Mesenteric fat pad (tissue), 1 donor: ENCODE results near the gene ASTN2. TPM values are rescaled to one million over a fixed set of nuclear protein-coding genes. Genes with fewer than 3 reads are reported as not detected.

Experiments
- DNase-seq: peaks from one replicate; pipeline ENCODE4 v3.0.0-alpha.2; 2020; ENCODE audit warnings: low spot score
- total RNA-seq: library from RNA; stranded (reverse); fragmentation: NEBNext Ultra II Directional; extraction: Animal tissue kit (Norgen Biotek cat#: 25700); gene quantifications from one replicate; pipeline ENCODE4 v1.2.1, GENCODE V29; 2021
- donor health status: DM: yes; HTN: yes; CAD: no.

The ASTN2 gene
- total RNA-seq, 1 donor from 2014 or later = 3.1 TPM

DNA sequence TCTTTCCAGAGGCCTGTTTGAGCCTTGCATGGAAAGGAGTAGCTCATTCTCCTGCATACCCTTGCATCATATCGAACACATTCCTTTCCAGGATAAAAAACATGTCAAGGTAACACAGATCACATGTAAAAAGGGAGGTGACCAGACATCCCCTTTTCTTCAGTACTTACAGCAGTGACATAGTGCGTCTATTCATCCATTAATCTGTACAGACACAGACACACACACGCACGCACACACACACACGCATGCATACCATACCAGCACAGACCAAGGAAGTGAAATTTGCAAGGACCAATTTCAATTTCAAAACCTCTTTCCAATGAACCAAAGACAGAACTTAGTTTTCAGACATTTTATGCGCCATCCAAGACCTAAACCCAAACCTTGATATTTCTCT is 1005.2 kb downstream of the ASTN2 start:
- no peak for DNase-seq

DNA sequence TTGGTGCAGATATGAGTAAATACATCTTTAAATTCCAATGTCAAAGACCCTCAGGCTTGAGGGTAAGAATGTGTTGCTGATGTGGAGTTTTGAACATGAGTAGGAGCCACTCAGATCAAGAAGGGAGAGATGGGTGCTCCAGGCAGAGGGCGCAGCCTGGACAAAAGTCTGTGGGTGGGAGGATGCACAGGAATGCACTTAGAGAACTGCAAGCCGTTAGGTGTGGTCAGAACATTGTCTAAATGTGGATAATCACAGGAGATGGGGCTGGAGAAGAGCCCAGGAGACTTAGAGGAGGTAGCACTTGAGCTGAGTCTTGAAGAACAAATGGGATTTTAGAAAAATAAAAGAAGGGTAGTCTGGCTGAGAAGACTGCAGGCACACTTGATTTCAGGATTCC is 1005.7 kb downstream of the ASTN2 start:
- DNase-seq = no peak

DNA sequence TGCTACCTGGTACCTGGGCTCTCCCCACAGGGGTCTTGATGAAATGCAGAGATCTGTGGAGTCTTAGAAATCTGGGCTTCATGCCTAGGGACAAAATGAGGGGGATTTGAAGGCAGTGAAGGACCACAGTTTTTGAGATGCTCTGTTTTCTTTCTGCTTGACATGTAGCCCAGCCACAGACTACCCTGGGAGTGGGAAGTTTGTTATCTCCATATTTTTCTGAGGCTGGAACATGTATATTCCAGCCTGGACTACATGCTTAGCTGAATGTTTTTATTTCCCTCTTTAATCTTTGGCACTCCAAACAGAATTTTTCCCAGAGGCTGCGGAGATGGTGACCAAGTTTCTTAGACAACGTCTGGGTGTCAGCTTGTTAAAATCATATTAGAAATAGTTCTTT is 1008.4 kb downstream of the ASTN2 start:
- DNase-seq = no peak

DNA sequence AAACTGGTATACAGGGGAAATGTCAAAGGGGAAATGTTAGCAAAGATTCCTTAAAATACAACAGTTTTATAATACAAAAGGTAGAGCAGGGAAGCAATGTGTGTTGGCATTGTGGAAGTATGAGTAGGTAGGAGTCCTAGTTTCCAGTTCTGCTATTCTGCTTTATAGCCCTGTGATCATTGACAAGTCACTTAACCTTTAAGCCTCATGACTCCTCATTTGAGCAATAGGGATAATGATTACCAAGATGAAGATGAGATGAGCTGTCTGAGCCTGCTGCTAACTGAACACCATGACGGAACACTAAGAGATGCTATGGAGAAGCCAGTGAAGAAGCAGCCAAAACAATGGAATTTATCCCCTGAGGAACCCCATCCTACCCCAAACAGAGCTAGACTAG is 1009.5 kb downstream of the ASTN2 start:
- DNase-seq = no peak

DNA sequence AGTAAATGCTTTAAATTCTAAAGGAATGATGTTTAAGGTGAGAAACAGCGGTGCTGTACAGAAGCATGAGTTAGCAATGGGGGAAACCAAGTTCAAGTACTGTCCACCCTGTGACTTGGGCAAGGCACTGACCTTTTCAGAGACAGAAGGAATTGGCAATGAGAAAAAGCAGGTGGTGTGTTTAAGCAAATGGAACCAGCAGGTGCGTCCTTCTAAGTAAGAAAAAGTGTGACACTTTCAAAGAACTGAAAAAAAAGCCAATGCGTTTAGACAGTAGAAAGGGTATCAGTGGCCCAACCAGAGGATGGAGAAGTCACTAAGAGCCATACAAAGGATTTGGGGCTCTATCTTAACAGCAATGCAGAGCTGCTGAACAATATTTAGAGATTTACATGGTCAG is 1010.6 kb downstream of the ASTN2 start:
- no peak for DNase-seq

DNA sequence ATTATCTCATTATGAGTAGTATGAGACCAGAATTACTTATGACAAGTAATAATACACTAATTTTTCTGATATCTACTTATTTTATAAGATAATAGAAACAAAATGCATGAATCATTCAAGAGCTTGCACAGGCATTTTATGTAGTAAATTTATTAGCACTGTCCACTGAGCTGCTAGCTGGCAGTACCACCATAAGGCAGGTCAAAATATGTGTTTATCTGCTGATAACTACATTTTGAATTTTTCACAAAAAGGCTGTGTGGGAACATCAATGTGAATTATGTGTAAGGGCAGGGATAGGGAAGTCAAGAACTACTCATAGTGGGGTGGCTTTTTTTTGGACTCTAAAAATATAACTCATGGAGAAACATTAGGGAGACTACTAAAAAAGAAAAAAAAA is 1011.7 kb downstream of the ASTN2 start:
- no peak for DNase-seq

DNA sequence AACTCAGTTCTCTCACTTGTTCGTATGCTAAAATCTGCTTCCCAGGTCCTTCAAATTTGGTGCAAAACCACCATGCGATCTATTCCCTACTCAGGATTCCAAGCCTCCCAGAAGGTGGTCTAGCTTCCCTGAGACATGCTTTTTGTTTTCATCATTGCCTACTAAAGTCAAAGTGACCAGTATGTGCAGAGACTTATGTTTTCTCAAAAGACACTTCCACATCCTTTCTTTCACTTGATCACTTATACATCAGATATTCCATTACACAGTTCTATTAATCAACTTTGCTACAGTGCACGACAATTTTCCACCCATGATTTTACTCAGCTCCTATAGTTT is 1019.2 kb downstream of the ASTN2 start:
- DNase-seq = no peak

DNA sequence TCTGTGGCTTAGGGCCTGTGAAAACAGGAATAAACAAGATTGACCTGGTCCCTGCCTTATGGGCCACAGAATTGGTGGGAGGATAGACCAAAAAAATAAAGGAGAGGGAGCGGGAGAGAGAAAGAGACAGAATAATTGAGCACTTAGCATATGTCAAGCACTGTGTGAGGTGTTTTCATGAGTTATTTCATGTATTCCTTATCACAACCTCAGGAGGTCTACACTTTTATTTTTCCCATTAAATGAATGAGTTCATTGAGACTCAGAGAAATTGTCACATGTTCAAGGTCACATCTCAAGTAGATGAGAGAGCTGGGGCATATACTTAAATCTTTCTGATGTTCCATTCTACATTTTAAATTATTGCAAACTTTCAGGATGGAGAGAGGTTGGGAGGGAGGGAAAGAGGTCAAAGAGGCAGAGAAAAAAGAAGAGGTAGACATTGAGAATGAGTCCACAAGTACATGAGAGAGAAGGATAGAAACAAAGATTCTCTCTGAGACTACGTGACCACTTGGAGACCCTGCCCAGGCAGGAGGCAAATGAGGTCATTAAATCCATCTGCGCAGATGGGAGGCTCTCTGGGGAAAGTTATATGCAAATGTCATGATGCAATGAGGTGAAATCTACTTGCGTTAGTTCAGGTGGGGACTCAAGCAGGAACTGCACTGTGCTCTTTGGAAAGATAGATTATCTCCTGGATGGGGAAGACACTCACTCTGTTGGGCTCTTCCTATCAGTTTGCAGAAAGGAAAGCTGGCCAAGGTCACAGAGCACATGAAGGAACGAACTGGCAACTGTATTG is 1019.8 kb downstream of the ASTN2 start:
- no peak for DNase-seq

DNA sequence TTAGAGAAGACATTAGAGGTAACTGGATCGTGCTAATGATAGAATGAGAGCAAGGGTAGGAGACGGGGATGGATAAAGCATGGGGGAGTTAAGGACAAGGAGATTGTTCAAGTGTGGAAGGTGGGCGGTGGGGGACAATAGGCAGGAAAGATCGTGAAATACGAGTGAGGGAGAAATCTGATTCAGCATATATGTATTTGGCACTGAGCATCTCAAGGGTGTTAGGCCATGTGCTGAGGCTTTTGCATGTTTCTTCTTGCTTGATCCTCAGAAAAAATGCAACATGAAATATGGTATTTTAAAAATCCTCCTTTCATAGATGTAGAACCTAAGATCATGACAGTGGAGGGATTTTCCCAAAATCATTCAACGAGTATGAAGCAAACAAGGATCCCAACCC is 1020.8 kb downstream of the ASTN2 start:
- DNase-seq = no peak

DNA sequence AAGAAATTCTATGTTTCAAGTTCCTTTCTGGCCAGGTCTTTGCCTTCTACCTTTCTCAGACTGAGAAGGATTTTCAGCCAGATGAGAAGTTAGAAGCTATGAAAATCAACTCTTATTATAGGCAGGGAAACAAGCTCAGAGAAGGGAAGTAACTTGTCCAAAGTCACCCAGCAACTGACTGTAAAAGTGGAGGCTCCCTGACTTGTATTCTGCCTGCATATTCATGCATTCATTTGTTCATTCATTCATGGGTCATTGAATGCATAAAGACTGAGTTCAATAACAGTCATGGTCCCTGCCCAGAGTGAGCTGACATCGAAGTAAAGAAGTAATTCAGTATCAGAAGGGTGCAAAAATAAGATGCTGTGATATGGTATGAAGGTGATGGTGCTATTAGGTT is 1021.7 kb downstream of the ASTN2 start:
- DNase-seq = no peak

DNA sequence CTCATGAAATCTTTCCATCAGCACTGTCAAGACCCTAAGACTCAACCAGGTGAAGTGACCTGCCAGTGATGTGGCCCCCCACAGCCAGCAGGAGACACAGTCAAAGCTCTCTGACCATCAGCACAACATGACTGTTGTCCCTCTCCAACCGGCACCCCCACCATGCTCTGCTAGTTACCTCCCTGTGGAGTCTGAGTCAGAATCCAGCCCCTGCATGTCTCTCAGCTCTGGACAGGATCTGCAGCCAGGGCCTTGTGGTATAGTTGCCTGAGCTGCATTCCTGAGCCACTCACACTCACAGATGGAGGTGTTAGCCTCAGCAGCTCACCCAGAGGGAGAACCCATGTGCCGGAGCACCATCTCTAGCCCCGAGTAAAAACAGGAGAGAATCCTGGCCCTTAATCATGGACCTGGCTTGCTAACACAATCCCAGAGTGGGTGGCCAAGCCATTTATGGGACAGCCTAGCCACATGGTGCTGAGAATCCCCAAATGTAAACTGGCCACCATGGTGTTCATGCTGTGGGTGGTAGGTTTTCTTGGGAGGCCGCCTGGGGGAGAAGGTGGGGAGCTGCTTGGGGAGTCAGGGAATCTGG is 1023.5 kb downstream of the ASTN2 start:
- no peak for DNase-seq

DNA sequence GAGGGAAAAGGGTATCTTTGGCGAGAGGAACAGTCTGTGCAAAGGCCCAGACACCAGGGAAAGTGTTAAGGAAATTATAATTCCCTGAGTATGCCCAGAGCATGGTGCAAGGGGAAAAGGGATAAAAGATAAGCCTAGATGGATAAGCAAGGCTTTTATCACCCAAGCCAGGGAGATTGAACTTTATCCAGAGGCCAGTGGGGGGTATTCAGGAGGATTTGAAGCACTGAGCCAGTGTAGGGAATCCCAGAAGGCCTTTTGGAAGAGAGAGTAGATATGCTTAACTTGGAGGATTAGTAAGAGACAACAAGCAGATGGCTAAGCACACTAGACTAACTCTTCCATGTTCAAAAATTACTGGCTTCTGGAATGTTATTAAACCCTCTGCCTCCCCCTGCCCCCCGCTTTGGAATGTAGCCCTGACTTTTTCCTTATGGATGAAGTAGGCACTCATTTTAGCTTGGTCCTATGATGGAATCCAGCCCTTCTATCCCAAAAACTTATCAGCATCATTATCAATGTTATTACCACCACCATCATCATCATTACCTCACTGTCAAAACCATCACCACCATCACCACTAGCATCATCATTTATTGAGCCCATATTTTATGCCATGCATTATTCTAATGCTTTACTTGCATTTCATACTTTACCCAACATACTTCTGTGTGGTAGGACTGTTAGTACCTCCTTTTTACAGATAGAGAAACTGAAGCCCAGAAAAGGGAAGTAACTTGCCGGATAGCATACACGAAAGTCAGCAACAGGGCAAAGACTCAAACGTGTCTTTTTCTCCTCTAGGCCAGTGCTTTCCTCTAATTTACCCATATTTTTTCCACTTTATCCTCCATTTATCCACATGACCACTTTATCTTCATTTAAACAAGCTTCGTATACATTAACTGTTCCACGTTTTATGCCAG is 1024.3 kb downstream of the ASTN2 start:
- no peak for DNase-seq

DNA sequence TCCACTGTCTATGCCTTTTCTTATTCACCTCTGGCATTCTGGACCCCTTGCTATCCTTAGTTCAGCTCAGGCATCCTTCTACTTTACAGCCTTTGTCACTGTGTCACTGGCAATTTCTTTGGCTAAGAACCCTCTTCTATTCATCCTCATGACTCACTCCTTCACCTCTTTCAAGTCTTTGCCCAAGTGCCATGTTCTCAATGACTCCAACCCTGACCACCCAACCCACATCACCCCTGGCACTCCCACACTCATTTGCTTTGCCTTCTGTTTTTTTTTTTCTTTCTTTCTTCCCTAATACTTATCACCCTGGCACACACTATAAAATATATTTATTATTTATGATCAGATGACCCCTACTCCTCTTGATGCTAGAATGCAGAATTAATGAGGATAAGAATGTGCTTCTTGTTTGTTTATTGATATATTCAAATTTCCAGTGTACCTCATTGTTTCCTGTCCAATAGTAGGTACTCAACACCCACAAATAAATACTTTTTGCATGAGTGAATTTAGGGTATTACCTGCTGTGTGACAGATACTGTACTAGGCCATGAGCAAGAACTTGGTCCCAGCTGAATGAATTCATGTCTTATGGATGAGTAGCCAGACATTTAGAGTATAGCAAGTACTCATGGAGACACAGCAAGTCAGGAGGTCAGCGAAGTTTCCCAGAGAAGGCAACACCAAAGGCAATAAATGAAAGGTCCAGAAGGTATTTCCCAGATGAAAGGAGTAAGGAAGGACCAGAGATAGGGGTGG is 1025.1 kb downstream of the ASTN2 start:
- no peak for DNase-seq

DNA sequence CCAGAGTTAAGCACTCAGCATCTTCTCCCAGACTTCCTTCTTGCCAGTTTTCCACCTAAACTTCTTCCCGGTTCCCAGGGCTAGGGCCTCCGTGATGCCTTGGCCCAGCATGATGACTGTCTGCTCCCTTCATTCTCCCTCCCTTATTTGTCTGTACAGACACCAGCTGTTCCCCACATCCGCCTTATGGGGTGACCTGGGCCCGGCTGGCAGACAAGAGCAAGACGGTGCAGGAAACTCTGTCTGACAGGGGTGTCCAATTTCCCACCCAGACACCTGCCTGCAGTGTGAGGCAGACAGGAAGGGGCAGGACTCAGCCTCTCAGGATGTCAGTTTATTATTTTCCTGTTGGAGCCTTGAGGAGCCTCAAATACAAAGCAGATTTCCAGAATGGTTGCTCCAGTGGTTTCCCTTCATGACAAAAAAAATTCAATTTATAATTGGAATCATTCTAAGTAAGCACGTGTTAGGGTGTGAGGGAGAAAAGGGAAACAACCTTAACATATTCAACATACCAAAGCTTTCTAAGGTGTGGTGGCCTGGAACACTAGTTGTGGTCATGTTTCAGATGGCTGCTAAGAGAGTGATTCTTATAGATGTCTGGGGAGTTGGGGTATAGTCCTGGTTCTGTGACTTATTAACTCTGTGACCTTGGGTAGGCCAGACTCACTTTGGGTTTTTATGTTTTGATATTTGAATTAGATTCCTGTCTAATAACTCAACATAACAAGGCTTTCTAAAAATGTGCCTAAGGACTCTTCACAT is 1026.7 kb downstream of the ASTN2 start:
- no peak for DNase-seq

DNA sequence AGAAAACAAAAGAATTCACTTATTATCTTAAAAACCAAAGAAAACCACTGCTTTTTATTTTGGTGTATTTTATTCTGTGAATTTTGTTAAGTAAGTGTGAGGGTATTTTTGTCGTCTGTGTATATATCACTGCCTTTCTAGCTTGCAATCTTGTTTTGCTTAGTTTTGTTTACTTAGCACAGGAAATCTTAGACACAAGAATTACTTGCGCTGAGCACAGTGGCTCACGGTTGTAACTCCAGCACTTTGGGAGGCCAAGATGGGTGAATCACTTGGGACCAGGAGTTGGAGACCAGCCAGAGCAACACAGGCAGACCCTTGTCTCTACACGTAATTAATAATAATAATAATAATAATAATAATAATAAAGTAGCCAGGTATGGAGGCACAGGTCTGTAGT is 1030.9 kb downstream of the ASTN2 start:
- DNase-seq = no peak

DNA sequence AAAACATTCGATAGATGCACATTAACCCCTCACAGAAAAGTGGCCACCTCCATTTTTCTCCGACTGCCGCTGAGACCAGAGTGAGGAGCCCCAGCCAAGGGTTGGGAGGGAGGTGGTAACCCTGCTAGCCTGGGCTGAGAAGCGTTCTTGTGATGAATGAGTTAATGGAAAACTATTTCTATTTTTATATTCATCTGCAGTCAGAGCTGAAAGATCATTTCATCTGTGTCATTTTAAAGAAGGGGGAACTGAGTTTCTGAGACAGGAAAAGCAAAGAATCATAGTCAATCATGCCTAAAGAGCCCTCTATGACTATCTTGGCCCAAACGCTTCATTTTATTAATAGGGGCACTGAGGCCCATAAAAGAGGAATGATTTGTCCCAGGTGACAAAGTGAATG is 1031.7 kb downstream of the ASTN2 start:
- DNase-seq = no peak

DNA sequence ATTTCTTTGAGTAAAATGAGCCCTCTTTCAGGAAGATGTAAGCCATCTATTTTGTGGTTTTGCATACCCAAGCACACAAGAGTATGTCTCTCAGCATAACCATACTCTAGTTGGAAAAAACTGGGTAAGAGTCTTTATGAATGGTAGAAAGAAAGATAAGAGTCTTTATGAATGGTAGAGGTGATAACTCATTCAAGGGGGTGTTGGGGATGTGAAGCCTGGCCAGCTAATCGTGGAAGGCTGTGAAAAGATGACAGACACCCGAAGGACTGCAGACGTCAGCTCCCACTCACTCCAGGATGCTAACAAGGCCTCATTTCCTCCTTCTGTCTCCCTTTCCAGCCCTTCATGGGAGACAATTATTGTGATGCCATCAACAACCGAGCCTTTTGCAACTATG is 1032.8 kb downstream of the ASTN2 start:
- no peak for DNase-seq

DNA sequence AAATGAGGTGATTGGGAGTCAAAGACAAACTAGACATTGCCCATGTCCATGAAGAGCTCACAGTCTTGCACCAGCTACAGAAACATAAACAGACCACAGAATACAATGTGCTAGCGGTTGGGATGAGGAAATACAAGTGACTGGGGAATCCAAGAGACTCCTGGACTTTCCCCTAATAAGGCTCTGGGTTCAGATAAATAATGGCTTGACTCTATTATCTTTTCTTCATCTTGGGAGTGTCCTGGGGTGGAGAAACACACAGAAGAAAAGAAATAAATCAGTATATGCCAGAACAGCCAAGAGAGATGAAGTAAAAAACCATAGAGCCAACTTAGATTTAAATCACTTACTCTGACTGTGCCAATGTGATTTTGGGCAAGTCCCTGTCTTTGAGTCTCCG is 1033.5 kb downstream of the ASTN2 start:
- DNase-seq = no peak

DNA sequence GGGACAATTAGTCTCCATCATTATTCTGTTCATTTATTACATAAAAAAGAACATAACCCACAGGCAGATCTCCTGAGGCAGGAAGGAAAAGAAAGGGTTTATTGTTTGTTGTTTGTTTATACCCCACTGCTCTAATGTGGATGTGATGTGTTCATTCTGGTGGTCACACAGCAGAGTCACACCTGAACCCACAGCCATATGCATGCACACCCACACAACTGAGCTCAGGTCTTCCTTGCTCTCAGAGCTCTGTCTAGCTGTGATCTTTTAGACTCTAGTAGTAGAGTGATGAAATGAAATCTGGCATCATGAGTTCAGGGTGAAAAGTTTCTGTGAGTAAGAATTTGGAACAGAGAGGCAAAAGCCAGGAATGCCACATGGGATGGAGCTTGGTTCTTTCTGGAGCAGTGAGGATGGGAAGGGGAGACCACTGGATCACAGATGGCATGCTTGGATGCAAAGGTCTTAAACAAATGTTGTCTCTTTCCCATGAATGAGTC is 1034.3 kb downstream of the ASTN2 start:
- DNase-seq = no peak

DNA sequence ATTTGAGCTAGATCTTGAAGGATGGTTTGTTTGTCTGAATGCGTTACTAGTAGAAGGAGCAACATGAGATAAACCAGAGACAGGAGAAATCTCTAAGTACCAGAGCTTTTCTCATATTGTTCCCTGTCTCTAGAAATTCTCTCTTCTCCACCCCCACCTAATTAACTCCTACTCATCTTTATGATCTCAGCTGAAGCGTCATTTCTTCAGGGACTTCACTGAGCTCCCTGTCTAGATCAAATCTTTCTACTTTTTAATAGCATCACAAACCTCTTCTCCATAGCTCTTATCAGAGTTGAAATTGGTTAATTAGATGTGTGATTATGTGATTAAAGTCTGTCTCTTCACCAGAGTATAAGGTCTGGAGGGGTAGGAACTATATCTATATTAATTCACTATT is 1035.0 kb downstream of the ASTN2 start:
- no peak for DNase-seq

DNA sequence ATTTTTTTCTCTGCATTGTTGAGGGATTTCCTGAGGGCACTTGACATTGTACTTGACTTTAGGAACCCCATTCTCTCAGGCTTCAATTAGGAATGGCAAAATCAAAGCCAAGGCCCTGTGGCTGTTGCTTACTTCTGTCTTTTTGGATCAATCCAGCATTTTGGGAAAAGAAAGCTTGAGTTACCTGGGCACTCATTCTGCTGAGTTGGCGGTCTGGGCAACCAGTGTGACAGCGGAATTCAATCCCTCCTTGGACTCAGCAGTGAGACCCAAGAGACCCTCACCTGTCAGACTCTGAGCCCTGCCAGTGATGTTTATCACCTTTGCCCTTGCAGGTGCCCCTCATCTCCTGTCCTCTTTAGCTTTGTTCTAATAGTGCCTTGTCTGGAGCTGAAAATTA is 1036.0 kb downstream of the ASTN2 start:
- DNase-seq = no peak
